HS-27A (cell line): Measurements from ENCODE around the gene KCNG1.
"Not testable (repeated sequence)": the region's sequence is repeated elsewhere in the genome, so short reads cannot be mapped to it uniquely, and the experiment has no call there.

Experiments
- DNase-seq: peaks from one replicate; pipeline ENCODE4 v3.0.0-alpha.2; 2012; ENCODE audit warnings: low read depth, missing footprints

The KCNG1 gene

DNA sequence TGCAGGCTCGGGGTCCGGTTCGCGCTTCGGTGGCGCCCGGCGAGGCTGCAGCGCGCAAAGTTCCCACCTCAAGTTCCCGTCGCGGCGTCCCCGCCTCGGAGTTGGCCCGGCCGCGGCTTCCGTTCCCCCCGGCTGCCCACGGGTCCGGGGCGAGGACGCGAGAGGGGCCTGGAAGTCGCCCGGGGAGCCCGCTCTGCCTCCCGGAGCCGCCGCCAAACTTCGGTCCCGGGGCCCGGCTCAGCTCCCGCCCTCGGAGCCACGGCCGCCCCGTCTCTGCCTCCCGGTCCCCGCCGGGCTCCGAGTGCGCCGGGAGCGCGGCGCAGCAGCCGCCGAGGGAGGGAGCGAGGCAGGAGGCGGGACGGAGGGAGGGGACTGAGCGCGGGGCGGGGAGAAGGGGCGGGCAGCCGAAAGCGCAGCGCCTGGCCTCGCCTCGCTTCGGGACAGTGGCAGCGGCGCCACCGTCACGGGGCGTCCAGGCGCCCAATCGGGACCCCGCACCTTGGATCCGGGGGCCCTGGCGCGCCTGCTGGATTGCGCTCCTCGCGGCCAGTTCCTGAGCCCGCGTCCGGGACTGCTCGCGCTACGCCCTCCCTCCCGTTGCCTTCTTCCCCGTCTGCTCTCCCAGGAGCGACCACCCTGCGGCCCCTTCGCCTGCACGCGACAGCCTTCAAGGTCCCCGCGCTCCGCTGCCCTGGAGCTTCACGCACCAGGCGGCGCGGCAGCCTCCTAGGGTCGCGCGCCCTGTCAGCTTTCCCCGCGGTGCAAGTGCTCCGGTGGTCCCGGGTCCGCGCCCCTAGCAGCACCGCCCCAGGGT, at the start of gene KCNG1:
TSS of gene KCNG1 (minus strand) at position 305 of the 814 bp plus-strand sequence. CDS start 12,769 bp downstream, outside the sequence.
- DNase-seq = peak; percentile 51

- no peak for DNase-seq
Measured at GRCh38 chr20:51070621-51071020, 47.7 kb upstream of the KCNG1 start.

DNA sequence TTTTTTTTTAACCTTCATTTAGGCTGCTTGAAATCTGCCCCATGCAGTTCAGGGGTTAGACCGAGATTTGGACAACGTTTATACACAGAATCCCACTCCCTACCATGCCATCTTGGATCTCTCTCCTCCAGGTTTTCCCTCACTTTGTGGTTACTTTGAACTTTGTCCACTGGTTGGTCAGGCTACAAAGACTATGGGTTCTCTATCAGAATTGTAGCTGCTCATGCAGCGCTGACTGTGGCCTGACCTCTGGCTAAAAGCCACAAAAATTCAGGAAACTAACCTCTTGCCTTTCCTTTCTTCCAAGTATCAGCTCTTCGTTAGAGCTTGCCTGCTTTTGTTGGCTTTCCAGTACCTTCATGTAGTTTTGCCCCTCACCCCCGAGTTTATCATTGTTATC, 44.9 kb upstream of the KCNG1 start:
- no peak for DNase-seq

DNA sequence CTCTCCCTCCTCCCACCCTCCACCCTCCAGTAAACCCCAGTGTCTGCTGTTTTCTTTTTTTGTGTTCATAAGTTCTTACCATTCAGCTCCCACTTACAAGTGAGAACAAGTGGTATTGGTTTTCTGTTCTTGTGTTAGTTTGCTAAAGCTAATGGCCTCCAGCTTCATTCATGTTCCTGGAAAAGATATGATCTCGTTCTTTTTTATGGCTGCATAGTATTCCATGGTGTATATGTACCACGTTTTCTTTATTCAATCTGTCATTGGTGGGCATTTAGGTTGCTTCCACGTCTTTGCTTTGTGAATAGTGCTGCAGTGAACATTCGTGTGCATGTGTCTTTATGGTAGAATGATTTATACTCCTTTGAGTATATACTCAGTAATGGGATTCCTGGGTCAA, 42.7 kb upstream of the KCNG1 start:
- no peak for DNase-seq

DNA sequence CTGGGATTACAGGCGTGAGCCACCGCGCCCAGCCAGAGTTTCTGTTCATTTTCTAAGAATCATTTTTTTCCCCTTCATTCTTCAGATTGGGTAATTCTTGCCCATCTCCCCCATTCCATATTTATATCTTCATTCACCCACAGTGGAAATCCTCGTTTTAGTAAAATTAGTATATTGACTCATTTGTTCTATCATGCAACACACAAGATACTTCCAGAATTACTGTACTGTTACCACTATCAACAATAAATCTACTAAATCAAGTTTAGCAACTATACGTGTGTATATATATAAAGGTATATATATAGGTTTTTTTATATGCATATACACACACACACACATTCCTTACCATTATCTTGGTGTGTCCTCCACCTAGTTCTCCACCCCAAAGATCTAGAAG, 41.2 kb upstream of the KCNG1 start:
- DNase-seq = no peak

DNA sequence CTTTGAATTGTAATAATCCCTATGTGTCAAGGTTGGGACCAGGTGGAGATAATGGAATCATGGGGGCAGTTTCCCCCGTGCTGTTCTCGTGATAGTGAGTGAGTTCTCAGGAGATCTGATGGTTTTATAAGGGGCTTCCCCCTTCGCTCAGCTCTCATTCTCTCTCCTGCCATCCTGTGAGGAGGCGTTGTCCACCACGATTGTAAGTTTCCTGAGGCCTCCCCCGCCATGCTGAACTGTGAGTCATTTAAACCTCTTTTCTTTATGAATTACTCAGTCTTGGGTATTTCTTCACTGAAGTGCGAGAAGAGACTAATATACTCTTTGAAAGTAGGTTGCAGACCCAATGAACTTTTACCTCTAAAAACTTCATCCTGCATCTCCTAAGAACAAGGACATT, 39.2 kb upstream of the KCNG1 start:
- no peak for DNase-seq

GRCh38 chr20:51061418-51062045, 38.6 kb upstream of the KCNG1 start:
- DNase-seq = no peak

DNA sequence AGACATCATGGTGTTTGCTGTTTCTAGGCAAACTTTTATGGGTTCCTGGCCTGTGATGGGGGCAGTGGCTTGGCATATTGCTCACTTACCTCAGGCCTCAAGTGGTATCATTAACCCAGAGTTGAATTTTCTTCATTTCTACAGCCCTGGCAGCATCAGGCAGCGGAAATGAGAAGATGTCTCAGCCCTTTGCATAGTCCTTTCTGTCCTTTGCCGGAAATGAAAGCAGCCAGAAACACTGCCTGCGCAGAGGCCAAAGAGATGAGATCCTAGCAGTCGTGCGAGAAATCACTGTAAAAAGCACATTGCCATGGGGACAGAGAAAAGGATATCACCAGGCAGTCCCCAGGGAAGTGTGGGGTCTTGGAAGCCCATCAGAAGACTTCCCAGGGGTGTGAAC, 37.4 kb upstream of the KCNG1 start:
- no peak for DNase-seq

GRCh38 chr20:51059862-51060261, 37.0 kb upstream of the KCNG1 start:
- DNase-seq = no peak

DNA sequence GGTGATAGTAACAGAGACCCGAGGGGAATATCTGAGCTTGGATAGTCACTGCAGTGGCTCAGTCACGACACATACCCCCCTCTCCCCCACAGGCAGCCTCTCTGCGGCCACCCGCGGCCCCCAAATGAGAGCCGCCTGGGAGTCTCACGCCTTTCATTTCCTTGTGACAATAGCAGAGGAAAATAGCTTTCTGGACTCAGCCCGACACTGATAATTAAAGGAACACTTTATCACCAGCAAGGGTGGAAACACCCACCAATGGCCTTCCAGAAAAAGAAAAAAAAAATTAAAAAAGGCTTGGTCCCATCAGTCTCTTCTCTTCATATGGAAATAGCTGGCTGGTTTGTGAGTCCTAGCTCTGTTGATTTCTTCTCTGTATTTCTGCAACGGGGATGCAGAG, 35.1 kb upstream of the KCNG1 start:
- DNase-seq = no peak

GRCh38 chr20:51054233-51054632, 31.3 kb upstream of the KCNG1 start:
- no peak for DNase-seq

- no peak for DNase-seq
Measured at GRCh38 chr20:51050531-51051075, 27.7 kb upstream of the KCNG1 start.

- no peak for DNase-seq
Measured at GRCh38 chr20:51046021-51046985, 23.4 kb upstream of the KCNG1 start.

GRCh38 chr20:51045492-51045891, 22.6 kb upstream of the KCNG1 start:
- DNase-seq = not testable (repeated sequence)

DNA sequence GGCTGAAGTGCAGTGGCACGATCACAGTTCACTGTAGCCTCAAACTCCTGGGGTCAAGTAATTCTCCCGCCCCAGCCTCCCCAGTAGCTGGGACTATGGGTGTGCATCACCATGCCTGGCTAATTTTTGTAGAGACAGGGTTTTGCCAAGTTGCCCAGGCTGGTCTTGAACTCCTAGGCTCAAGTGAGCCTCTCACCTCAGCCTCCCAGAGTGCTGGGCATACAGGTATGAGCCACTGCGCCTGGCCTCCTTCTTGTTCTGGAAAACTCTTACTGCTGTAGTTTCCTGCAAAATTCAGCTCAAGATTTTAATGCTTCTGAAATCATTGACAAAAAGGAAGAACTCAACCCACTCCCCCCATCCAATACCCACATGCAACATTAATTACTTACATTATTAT, 21.9 kb upstream of the KCNG1 start:
- DNase-seq = no peak

DNA sequence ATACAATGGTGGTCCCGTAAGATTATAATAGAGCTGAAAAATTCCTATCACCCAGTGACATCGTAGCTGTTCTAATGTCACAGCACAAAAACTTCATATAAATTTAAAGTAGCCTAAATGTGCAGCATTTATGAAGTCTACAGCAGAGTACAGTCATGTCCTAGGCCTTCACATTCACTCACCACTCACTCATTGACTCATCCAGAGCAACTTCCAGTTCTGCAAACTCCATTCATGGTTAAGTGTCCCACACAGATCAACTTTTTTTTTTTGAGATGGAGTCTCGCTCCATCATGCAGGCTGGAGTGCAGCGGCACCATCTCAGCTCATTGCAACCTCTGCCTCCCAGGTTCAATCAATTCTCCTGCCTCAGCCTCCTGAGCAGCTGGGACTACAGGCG, 20.9 kb upstream of the KCNG1 start:
- no peak for DNase-seq

- no peak for DNase-seq
Measured at GRCh38 chr20:51042657-51043247, 19.8 kb upstream of the KCNG1 start.

GRCh38 chr20:51042064-51042463, 19.2 kb upstream of the KCNG1 start:
- DNase-seq = no peak

DNA sequence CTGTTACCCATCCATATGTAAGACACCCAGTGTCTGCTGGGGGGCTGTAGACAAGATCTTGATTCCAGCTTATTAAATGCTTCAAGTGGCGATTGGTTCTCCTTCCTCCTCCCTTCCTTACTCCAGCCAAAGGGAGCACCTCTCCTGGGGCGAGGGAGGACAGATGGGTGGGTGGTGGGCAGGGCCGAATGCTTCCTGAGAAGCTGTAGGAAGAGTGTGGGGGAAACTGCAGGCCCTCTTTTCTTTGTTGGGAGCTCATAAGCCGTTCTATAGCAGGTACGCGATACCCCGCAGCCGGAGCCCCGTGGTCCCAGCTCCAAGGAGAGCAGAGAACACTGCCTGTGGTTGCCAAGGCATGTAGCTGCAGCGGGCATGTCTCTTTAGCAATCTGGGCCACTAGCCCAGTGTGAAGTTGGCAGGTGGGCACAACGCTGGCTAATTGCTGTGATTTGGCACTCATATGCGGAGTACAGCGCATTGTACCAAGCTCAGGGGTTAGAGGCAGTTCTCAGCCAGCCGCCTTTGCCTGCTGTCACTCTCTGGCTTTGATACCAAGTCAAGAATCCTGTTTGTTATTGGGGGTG, 14.7 kb upstream of the KCNG1 start:
- no peak for DNase-seq

DNA sequence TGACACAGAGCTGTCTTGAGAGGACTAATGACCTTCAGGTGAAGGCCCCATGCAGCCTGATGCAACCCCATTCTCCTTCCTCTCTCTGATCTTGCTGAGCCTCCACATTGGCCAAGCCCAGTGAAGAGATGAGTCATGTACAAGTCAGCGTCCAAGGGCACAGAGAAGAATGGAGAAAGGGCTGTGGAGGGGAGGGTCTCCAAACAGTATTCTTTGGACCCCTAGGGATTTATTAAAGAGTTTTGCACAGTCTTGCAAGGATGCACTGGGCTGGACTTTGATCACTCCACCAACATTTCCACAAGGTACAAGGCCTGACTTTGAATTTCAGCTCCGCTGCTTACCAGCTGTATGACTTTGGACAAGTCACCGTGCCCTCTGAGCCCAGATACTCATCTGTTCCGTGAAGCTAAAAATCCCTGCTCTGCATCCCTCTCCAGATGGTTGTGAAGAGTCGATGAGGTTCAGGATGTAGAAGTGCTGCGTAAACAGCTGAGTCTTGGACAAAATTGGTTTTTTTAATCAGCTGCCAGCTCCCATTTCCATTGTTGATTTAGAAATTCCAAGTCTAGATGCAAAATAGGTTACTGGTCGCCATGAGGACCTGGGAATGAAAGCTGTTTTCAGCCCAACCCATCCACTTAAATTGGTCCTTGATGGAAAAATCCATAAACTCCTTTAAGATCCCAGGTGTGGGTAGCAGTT, 14.1 kb upstream of the KCNG1 start:
- no peak for DNase-seq

GRCh38 chr20:51036226-51036625, 13.3 kb upstream of the KCNG1 start:
- DNase-seq = no peak
